SK-N-SH treated with all-trans-retinoic acid at 6 μM for 48 hours (cell line): ENCODE results near the gene GUCA2B.

Experiments
- ATAC-seq: fragments of 200-7000 bp; cut with Tn5 transposase; 3 replicates; pipeline ENCODE4 v1.9.1; 2020; ENCODE audit warnings: mild to moderate bottlenecking, moderate library complexity
- BACH2 ChIP-seq: fragments of 250-450 bp; sonication (Bioruptor Pico); IDR thresholded peaks from 2 replicates; pipeline ENCODE4 v1.9.0; 2021; ENCODE audit warnings: mild to moderate bottlenecking, borderline replicate concordance
- CREB5 ChIP-seq: fragments of 250-450 bp; sonication (Bioruptor Pico); IDR thresholded peaks from 2 replicates; pipeline ENCODE4 v1.5.1; 2020; ENCODE audit warnings: low read depth, mild to moderate bottlenecking, moderate library complexity
- CSDC2 ChIP-seq: fragments of 250-450 bp; sonication (Bioruptor Pico); IDR thresholded peaks from 2 replicates; pipeline ENCODE4 v1.5.0; 2020; ENCODE audit warnings: mild to moderate bottlenecking, moderate library complexity
- ESRRG ChIP-seq: fragments of 250-450 bp; sonication (Bioruptor Pico); IDR thresholded peaks from 2 replicates; pipeline ENCODE4 v1.6.1; 2021; ENCODE audit warnings: mild to moderate bottlenecking
- GLIS3 ChIP-seq: fragments of 250-450 bp; sonication (Bioruptor Pico); IDR thresholded peaks from 2 replicates; pipeline ENCODE4 v1.5.0; 2020; ENCODE audit warnings: mild to moderate bottlenecking, moderate library complexity
- ISL1 ChIP-seq: fragments of 250-450 bp; sonication (Bioruptor Pico); IDR thresholded peaks from 2 replicates; pipeline ENCODE4 v2.1.2; 2022; ENCODE audit warnings: mild to moderate bottlenecking, moderate library complexity
- OSR1 ChIP-seq: fragments of 250-450 bp; sonication (Bioruptor Pico); IDR thresholded peaks from 2 replicates; pipeline ENCODE4 v1.8.0; 2022; ENCODE audit warnings: moderate library complexity, mild to moderate bottlenecking, inconsistent platforms
- PATZ1 ChIP-seq: fragments of 250-450 bp; sonication (Bioruptor Pico); IDR thresholded peaks from 2 replicates; pipeline ENCODE4 v1.8.0; 2020; ENCODE audit warnings: mild to moderate bottlenecking, moderate library complexity, borderline replicate concordance
- PPARA ChIP-seq: fragments of 250-450 bp; sonication (Bioruptor Pico); IDR thresholded peaks from 2 replicates; pipeline ENCODE4 v1.5.0; 2020; ENCODE audit warnings: mild to moderate bottlenecking, borderline replicate concordance
- SNAI2 ChIP-seq: fragments of 250-450 bp; sonication (Bioruptor Pico); IDR thresholded peaks from 2 replicates; pipeline ENCODE4 v1.5.0; 2020; ENCODE audit warnings: mild to moderate bottlenecking, moderate library complexity
- TOX ChIP-seq: fragments of 250-450 bp; sonication (Bioruptor Pico); IDR thresholded peaks from 2 replicates; pipeline ENCODE4 v1.8.0; 2021; ENCODE audit warnings: mild to moderate bottlenecking, moderate library complexity, borderline replicate concordance
- ZC3H10 ChIP-seq: fragments of 250-450 bp; sonication (Bioruptor Pico); IDR thresholded peaks from 2 replicates; pipeline ENCODE4 v1.5.1; 2021; ENCODE audit warnings: mild to moderate bottlenecking, moderate library complexity
- ZFP3 ChIP-seq: fragments of 250-450 bp; sonication (Bioruptor Pico); IDR thresholded peaks from 2 replicates; pipeline ENCODE4 v1.5.0; 2020; ENCODE audit warnings: mild to moderate bottlenecking, moderate library complexity
- ZFP30 ChIP-seq: fragments of 450-650 bp; formaldehyde crosslinking; IDR thresholded peaks from 2 replicates; pipeline ENCODE4 v1.5.0; 2022; ENCODE audit warnings: mild to moderate bottlenecking, moderate library complexity
- ZNF565 ChIP-seq: fragments of 450-650 bp; formaldehyde crosslinking; conservative IDR thresholded peaks from 2 replicates; pipeline ENCODE4 v1.5.0; 2020; ENCODE audit warnings: low read depth, mild to moderate bottlenecking, moderate library complexity
- ZNF70 ChIP-seq: fragments of 450-650 bp; formaldehyde crosslinking; IDR thresholded peaks from 2 replicates; pipeline ENCODE4 v1.5.0; 2020; ENCODE audit warnings: mild to moderate bottlenecking, moderate library complexity
- TF ChIP-seq, protein P1 (sequence below): fragments of 250-450 bp; sonication (Bioruptor Pico); IDR thresholded peaks from 2 replicates; pipeline ENCODE4 v1.5.0; 2020; ENCODE audit warnings: mild to moderate bottlenecking, moderate library complexity
- TF ChIP-seq, protein P2 (sequence below): fragments of 250-450 bp; sonication (Bioruptor Pico); IDR thresholded peaks from 2 replicates; pipeline ENCODE4 v1.5.1; 2021; ENCODE audit warnings: mild to moderate bottlenecking, moderate library complexity

GUCA2B gene

GRCh38 chr1:42176902-42177519, 23.8 kb downstream of the GUCA2B start (continued):
- TF ChIP-seq, protein P1, sequence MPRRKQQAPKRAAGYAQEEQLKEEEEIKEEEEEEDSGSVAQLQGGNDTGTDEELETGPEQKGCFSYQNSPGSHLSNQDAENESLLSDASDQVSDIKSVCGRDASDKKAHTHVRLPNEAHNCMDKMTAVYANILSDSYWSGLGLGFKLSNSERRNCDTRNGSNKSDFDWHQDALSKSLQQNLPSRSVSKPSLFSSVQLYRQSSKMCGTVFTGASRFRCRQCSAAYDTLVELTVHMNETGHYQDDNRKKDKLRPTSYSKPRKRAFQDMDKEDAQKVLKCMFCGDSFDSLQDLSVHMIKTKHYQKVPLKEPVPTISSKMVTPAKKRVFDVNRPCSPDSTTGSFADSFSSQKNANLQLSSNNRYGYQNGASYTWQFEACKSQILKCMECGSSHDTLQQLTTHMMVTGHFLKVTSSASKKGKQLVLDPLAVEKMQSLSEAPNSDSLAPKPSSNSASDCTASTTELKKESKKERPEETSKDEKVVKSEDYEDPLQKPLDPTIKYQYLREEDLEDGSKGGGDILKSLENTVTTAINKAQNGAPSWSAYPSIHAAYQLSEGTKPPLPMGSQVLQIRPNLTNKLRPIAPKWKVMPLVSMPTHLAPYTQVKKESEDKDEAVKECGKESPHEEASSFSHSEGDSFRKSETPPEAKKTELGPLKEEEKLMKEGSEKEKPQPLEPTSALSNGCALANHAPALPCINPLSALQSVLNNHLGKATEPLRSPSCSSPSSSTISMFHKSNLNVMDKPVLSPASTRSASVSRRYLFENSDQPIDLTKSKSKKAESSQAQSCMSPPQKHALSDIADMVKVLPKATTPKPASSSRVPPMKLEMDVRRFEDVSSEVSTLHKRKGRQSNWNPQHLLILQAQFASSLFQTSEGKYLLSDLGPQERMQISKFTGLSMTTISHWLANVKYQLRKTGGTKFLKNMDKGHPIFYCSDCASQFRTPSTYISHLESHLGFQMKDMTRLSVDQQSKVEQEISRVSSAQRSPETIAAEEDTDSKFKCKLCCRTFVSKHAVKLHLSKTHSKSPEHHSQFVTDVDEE (CRISPR knock-in tag), result no peak
- TF ChIP-seq PPARA (CRISPR knock-in tag) (no peak), GLIS3 (CRISPR knock-in tag) (no peak)

DNA sequence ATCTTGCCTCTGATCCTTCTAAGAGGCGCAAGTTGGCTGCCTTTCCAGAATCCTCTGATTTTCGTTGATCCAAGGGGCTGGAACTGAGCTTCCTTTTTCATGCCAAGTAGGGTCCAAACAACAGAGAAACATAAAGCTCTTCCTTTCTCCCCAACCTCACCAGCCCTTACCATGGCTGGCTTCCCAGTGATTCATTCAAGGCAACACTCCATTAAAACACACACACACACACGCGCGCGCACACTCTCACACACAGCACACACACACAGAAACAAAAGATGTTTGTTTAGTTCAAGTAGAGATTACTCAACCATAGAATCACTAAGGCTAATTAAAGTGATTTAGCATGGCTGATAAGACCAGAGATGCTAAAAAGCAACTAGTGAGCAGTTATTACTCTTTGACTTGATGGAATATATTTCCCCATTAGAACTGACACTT, 24.4 kb downstream of the GUCA2B start:
- peak; percentile 17 for ATAC-seq
- TF ChIP-seq TOX (CRISPR knock-in tag) (no peak), ZFP30 (no peak), ISL1 (peak; percentile 68), PPARA (CRISPR knock-in tag) (no peak), ZFP3 (CRISPR knock-in tag) (no peak), CSDC2 (no peak)
- TF ChIP-seq, protein P2, sequence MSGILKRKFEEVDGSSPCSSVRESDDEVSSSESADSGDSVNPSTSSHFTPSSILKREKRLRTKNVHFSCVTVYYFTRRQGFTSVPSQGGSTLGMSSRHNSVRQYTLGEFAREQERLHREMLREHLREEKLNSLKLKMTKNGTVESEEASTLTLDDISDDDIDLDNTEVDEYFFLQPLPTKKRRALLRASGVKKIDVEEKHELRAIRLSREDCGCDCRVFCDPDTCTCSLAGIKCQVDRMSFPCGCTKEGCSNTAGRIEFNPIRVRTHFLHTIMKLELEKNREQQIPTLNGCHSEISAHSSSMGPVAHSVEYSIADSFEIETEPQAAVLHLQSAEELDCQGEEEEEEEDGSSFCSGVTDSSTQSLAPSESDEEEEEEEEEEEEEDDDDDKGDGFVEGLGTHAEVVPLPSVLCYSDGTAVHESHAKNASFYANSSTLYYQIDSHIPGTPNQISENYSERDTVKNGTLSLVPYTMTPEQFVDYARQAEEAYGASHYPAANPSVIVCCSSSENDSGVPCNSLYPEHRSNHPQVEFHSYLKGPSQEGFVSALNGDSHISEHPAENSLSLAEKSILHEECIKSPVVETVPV (CRISPR knock-in tag), result no peak

- peak; percentile 24 for ATAC-seq
- TF ChIP-seq PATZ1 (no peak), BACH2 (CRISPR knock-in tag) (no peak), ZFP3 (CRISPR knock-in tag) (no peak), SNAI2 (CRISPR knock-in tag) (no peak), CREB5 (CRISPR knock-in tag) (peak; percentile 79), ZNF565 (CRISPR knock-in tag) (no peak), GLIS3 (CRISPR knock-in tag) (no peak), OSR1 (CRISPR knock-in tag) (no peak), ESRRG (CRISPR knock-in tag) (no peak), ISL1 (peak; percentile 78), PPARA (CRISPR knock-in tag) (no peak), ZC3H10 (CRISPR knock-in tag) (no peak), ZNF70 (no peak)
- TF ChIP-seq, protein P2 (CRISPR knock-in tag), result no peak
- TF ChIP-seq, protein P1 (CRISPR knock-in tag), result no peak
- TF ChIP-seq, all 23 proteins: peak for 2
Observed at GRCh38 chr1:42178249-42178648, 25.0 kb downstream of the GUCA2B start.
